Iris pigment epithelial cell (primary cell): ENCODE measurements around the gene WNT11.
A peak's percentile ranks its signal among the peaks of the same experiment; 100 is the strongest.

Experiments
- DNase-seq: peaks from one replicate; pipeline ENCODE4 v3.0.0-alpha.2; 2011; ENCODE audit warnings: low read depth

The WNT11 gene

DNA sequence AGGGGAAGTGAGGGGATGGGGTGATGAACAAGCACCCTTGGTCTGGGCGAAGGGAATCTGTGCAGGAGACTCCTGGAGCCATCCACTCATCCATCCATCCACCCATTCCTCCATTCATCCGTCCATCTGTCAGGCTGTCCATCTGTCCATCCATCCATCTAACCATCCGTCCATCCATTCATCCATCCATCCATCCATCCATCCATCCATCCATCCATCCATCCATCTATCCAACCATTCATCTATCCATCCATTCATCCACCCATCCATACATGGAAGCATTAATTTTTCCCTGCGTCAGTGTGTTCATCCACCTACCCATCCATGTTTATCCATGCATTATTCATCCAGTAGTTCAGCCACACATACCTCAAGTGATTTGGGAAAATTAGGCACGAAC lies 32.0 kb downstream of the WNT11 start:
- no peak for DNase-seq

DNA sequence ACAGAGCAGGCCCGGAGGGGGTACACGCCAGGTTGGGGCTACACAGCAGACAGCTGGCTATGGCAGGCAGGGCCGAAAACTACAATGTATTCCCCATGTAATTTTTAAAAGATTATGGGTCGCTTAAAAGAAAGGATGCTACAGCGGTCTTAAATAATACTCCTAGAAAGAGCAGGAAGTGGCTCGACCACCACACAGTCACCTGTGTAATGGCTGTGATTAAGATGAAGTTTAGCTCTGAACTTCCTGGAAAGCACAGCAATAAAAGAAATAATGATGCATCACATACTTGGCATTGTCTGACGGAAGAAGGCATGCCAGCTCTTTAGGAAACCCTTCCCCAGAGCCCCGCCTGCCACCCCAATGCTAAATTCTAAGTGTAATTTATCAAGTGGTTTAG lies 32.6 kb downstream of the WNT11 start:
- DNase-seq, result no peak

DNA sequence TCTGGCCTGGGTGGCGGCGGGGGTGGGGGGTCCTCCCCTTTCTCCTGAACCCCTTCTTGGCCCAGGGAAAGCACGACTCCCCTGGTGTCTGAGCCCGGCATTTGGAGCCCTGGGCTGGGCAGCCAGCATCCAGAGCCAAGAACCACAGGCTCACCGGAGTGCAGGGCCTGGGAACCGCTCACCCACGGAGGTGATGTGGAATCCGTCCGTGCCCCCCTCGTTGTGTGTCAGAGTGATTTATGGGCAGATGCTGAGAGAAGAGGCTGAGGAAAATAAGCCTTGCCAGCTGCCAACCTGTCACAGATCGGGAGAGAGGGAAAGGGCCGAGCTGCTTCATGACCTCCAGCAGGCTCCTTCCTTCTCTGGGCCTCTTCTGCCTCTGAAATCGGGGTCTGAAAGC lies 33.7 kb downstream of the WNT11 start:
- DNase-seq, result no peak

DNA sequence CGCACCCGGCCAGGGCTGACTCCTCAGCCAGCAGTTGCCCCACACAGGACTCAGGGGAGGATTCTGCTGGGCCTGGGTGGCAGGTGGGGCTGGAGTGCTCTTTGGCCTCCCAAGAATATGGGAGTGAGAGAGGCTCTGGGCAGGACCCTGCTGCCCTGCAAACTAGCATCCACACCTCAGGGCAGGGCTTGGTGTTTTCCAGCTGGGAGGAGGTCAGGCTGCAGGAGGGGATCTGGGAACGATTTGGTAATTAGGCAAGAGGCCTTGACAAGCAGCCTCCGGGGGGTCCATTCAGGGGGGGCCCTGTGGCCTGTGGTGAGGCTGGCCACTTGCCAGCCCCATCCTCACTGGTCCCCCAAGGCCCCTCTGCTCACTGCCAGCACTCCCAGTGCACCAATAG lies 35.8 kb downstream of the WNT11 start:
- DNase-seq, result no peak

- no peak for DNase-seq
Measured at GRCh38 chr11:76169473-76169896, 36.8 kb downstream of the WNT11 start.

DNA sequence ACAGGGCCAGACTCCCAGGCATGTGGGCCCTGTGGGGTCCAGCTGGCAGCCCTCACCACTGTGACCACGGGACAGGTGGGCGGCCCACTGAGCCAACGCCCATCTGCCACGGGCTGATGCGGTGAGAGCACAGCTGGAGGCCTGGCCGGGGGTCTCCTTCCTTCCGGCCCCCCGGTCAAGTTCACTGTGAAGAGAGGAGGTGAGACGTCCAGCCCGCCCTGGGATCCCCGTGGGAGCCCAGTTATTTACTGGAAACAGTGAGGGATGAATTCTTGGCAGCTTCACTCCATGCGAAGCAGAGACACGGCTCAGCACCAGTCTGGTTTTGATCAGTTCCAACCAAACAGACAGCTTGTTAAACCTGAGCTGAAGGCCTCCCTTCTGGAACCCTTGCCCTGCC lies 38.7 kb downstream of the WNT11 start:
- DNase-seq, result no peak

DNA sequence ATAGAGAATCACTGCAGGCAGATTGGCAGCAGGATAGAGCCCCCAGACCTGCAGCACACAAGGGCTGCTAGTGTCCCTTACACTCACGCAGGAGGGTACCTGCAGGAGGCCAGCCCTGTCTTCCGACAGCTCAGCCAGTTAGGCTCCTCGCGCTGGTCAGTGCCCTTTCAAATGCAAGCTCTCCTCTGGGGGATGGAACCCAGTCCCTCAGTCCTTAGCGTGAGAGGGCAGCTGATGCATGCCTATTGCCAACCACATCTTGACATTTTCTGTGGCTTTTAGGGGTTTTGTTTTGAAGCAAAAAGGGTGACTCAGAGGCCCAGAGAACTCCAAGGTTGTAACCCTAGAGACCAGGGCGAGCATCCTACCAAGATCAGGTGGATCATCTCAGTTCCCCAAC lies 40.0 kb downstream of the WNT11 start:
- no peak for DNase-seq

DNA sequence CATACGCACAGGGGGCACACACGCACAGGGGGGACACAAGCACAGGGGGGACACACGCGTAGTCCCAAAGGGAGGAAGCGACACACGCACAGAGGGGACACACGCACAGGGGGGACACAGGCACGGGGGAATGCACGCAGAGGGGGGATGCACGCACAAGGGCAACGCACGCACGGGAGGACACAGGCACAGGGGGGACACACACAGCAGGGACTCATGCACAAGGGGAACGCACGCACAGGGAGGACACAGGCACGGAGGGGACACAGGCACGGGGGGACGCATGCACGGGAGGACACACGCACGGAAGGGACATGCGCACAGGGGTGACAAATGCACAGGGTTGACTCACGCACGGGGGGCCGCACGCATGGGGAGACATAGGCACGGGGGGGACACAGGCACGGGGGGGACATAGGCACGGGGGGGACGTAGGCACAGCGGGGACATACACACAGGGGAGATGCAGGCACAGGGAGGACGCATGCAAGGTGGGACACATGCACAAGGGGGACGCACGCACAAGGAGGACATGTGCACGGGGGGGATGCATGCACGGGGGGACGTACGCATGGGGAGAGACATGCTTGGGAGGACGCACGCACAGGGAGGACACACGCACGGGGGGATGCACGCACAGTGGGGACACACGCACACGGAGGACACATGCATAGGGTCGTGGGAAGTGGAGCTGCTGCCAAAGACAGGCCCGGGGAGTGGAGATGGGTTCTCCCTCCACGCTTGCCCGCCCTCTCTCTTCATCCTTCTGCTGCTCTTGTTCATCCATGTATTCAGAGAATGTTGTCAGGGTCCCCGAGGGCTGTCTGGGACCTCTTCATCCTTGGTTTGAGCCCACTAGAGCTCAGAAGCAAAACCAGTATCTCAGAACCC lies 41.2 kb downstream of the WNT11 start:
- no peak for DNase-seq

DNA sequence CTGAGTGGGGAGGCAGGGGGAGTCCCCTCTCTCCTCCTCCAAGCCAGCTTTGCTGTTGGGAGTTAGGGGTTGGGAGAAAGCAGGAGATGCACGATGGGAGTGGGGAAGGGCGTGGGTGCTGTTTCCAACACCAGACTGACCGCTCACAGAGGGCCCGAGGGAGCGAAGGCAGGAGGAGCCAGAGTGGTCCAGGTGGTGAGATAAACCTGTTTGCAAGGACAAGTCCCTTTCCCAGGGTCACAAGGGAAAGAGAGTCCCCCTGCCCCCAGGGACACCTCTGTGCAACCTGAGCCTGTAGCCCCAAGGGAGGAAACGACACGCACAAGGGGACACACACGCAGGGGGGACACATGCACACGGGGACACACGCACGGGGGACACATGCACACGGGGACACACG lies 42.2 kb downstream of the WNT11 start:
- no peak for DNase-seq

- DNase-seq, result no peak
Measured at GRCh38 chr11:76163289-76163880, 42.9 kb downstream of the WNT11 start.

- no peak for DNase-seq
Measured at GRCh38 chr11:76162336-76163288, 43.7 kb downstream of the WNT11 start.

GRCh38 chr11:76161261-76161961 lies 44.9 kb downstream of the WNT11 start:
- peak; percentile 9 for DNase-seq

DNA sequence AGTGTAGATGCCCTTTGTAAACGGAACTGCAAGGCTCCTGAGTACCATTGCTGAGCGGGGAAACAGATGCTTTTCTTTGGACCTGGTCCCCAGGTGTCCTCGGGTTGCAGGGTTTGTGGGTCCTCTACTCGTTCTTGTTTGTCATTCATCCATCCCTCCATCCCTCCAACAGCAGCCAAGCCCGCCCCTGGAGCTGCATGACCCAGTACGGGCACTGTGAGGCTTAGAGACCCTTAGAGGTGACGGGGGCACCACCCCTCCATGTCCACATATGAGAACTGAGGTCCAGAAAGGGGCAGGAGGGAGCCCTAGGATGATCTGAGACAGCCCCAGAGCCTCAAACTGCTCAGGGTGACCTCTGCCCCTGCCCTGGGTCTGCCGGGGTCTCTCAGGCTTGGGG lies 45.4 kb downstream of the WNT11 start:
- DNase-seq, result no peak

DNA sequence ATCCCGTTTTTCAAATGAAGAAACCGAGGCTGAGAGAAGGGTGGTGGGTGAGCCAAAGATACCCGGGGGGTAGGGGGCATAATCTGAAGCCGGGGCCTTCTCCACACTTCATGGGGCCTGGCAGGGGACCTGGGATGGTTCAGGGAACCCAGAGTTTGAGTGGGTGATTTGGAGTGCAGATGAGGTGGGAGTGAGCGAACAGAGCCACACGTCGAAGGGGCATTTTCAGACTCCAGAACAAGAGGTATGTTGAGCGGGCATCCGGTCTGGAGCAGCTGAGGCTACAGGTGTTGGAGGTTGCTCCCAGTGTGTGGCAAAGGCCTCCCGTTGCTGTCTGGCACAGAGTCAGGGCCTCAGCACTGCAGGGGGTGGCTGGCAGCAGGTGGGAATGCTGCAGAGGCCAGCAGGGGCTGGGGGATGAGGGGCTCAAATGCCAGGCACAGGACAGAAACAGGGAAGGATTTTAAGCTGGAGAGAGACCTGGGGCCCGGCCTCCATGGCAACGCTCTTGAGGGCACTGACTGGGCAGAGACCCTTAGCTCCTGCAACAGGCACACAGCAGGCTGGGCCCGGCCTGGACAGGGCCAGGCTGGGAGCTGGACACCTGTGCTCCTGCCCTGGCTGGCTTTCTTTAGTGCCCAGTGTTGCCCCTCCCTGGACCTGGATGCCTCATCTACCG lies 46.2 kb downstream of the WNT11 start:
- DNase-seq, result no peak

GRCh38 chr11:76159303-76159937 lies 46.9 kb downstream of the WNT11 start:
- no peak for DNase-seq

DNA sequence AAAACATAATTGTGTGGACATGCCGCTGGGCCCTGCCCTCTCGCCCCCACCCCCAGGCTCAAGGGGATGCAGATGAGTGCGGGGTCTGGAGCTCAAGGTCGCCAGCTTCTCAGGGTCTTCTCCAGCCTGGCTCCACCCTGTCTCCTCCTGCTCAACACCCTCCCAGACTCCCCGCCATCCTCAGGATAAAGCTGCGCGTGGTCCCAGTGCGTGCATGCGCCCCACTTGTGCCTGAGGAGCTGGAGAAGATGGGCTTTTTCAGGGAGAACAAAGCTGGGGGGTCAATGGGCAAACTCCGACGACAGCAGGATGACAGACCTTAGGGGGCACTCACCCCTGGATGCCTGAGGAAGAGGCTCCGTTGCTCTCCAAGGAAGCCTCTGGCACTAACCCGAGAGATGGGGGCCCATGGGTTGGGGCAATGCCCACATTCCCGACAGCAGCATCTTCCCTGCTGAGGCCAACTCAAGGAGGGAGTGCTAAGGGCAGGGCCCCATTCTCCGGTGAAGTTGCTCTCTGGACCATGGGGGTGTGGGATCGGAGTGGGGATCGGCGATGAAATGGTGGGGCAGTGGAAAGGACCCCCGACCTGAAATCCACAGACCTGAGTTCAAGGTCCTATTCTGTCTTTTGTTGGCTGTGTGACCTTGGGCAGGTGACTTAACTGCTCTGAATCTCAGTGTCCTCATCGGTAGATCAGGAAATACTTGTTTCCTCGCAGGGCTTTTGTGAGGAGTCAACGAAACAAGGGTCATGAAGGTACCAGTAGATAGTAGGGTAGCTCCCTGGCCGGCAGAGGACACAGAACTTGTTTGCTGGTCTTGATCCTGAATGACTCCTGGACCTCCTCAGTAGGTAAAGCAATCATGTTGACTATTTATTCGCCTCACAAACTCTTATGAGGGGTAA lies 47.7 kb downstream of the WNT11 start:
- no peak for DNase-seq

DNA sequence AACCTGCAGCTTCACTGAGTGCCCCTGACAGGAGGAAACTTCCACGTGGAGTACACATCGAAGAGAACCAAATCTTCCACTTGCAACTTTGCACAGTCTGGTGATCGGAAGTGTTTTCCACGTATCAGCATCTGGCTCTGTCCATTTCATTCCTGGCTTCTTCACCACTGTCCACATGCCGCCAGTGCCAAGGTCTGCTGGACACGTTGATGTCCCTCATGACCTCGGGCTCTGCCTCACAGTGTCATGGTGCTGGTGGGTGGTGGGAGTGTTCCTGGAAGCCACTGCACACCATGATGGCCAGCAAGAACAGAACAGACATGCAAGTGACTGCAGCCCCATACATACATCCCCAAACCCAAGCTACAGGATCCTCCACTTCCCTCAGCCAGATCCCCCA lies 48.4 kb downstream of the WNT11 start:
- DNase-seq, result no peak

GRCh38 chr11:76156971-76157427 lies 49.3 kb downstream of the WNT11 start:
- no peak for DNase-seq

- DNase-seq, result no peak
Measured at GRCh38 chr11:76155500-76156227, 50.6 kb downstream of the WNT11 start.
